Fibroblast of lung (primary cell): ENCODE results near the gene STK4. TPM values are rescaled to one million over a fixed set of nuclear protein-coding genes. Genes with fewer than 3 reads are reported as not detected.

Experiments
- DNase-seq, 2 donors: peaks; one replicate each; pipeline versions ENCODE4 v3.0.0 to v3.0.0-alpha.2; 2010; ENCODE audit warnings: low read depth in 2 of 2
- H2AFZ ChIP-seq: 2 replicates; pipeline ENCODE4 v1.5.1; 2012; ENCODE audit warnings: low read length, control low read depth, inconsistent platforms
- H3K27ac ChIP-seq: 2 replicates; pipeline ENCODE4 v1.5.1; 2011; ENCODE audit warnings: low read length, control low read depth; ENCODE audit not compliant: insufficient read depth
- H3K27me3 ChIP-seq: 2 replicates; pipeline ENCODE4 v1.5.1; 2011; ENCODE audit warnings: mild to moderate bottlenecking, low read length; ENCODE audit not compliant: control insufficient read depth, insufficient read depth
- H3K36me3 ChIP-seq: 2 replicates; pipeline ENCODE4 v1.5.1; 2011; ENCODE audit warnings: low read length; ENCODE audit not compliant: control insufficient read depth, insufficient read depth
- H3K4me1 ChIP-seq: 2 replicates; pipeline ENCODE4 v1.5.1; 2011; ENCODE audit warnings: low read length; ENCODE audit not compliant: control insufficient read depth, insufficient read depth; ENCODE audit errors: extremely low read depth
- H3K4me2 ChIP-seq: 2 replicates; pipeline ENCODE4 v1.5.1; 2011; ENCODE audit warnings: low read length, control low read depth; ENCODE audit not compliant: insufficient read depth; ENCODE audit errors: extremely low read depth
- H3K4me3 ChIP-seq, 4 experiments: fragments of 200-600 bp in 1 of 4; sonication (generic) in 1 of 4; replicated peaks in 1 of 4; 2 replicates each; pipeline ENCODE4 v1.5.1; 2011 to 2016; ENCODE audit warnings: low read length in 4 of 4, low read depth in 3 of 4, mild to moderate bottlenecking in 3 of 4, control low read depth in 2 of 4, inconsistent platforms in 1 of 4, mixed read lengths in 1 of 4; ENCODE audit not compliant: insufficient read depth in 1 of 4; ENCODE audit errors: control extremely low read depth in 1 of 4
- H3K79me2 ChIP-seq: 2 replicates; pipeline ENCODE4 v1.5.1; 2012; ENCODE audit warnings: mild to moderate bottlenecking, low read length, inconsistent platforms; ENCODE audit not compliant: control insufficient read depth, insufficient read depth
- H3K9ac ChIP-seq: 2 replicates; pipeline ENCODE4 v1.5.1; 2011; ENCODE audit warnings: mild to moderate bottlenecking, low read length, control low read depth; ENCODE audit not compliant: insufficient read depth
- H3K9me3 ChIP-seq: 2 replicates; pipeline ENCODE4 v1.5.1; 2012; ENCODE audit warnings: low read depth, low read length; ENCODE audit not compliant: control insufficient read depth, insufficient read depth
- H4K20me1 ChIP-seq: 2 replicates; pipeline ENCODE4 v1.5.1; 2011; ENCODE audit warnings: low read length; ENCODE audit not compliant: control insufficient read depth, insufficient read depth; ENCODE audit errors: extremely low read depth
- EZH2 ChIP-seq: IDR thresholded peaks from 2 replicates; pipeline ENCODE4 v1.5.1; 2012; ENCODE audit warnings: low read length, control low read depth, mild to moderate bottlenecking; ENCODE audit errors: missing control alignments
- polyA plus RNA-seq, 2 donors: library from polyadenylated mRNA; depleted of rRNA in 1 of 2; stranded (reverse) in 1 of 2; unstranded in 1 of 2; fragments of >200 nt; gene quantifications; 2 replicates each; pipeline ENCODE4 v1.2.1, GENCODE V29; 2011 to 2012; ENCODE audit warnings: missing spikeins in 1 of 2
- total RNA-seq: library from RNA; depleted of rRNA; stranded (reverse); fragments of >200 nt; gene quantifications from 2 replicates; pipeline ENCODE4 v1.2.1, GENCODE V29; 2014
- TF ChIP-seq, protein P1 (sequence below), 2 donors: IDR thresholded peaks in 1 of 2; conservative IDR thresholded peaks in 1 of 2; 1 replicate in 1 of 2; 2 replicates in 1 of 2; pipeline ENCODE4 v1.5.1; 2011 to 2012; ENCODE audit warnings: low read length in 2 of 2, control low read depth in 1 of 2, inconsistent platforms in 1 of 2, low read depth in 1 of 2, mild to moderate bottlenecking in 1 of 2

Gene STK4
- total and polyA plus RNA-seq, 2 donors (not counting 1 experiment from before 2014, with no cell fraction given): 19.0 to 31.7 TPM

DNA sequence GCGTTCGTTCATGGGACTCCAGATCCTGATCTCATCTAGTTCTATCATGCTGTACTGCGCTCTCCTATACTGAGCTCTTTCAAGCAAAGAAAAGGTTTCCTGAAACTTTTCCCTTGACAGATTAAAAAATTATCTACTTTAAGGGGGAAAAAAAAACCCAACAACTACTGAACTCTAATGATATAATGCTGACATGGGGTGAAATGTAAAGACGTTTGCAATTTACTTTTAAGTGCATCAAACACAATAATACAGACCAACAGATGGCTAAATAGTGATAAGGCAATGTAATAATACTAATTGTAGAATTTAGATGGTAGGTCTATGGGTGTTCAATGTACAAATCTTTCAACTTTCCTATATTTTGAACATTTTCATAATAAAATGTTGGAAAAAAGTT lies 22.5 kb upstream of the STK4 start:
- Histone ChIP-seq H3K4me3 (no peak overlapping the region), H3K4me1 (no peaks in the 10 kb centered on the region), H4K20me1 (no peaks in the 10 kb centered on the region), H3K27ac (no peak overlapping the region), H3K27me3 (no peaks in the 10 kb centered on the region), H3K36me3 (peaks cover 20% of the 10 kb centered on the region), H3K9ac (no peak overlapping the region), H3K9me3 (no peaks in the 10 kb centered on the region), H3K79me2 (no peaks in the 10 kb centered on the region), H2AFZ (no peak overlapping the region), H3K4me2 (no peak overlapping the region)
- no peak for TF ChIP-seq EZH2
- TF ChIP-seq, protein P1, sequence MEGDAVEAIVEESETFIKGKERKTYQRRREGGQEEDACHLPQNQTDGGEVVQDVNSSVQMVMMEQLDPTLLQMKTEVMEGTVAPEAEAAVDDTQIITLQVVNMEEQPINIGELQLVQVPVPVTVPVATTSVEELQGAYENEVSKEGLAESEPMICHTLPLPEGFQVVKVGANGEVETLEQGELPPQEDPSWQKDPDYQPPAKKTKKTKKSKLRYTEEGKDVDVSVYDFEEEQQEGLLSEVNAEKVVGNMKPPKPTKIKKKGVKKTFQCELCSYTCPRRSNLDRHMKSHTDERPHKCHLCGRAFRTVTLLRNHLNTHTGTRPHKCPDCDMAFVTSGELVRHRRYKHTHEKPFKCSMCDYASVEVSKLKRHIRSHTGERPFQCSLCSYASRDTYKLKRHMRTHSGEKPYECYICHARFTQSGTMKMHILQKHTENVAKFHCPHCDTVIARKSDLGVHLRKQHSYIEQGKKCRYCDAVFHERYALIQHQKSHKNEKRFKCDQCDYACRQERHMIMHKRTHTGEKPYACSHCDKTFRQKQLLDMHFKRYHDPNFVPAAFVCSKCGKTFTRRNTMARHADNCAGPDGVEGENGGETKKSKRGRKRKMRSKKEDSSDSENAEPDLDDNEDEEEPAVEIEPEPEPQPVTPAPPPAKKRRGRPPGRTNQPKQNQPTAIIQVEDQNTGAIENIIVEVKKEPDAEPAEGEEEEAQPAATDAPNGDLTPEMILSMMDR (conservative IDR thresholded peaks at IDR 0.05 in 1 of 2, IDR thresholded peaks at IDR 0.05 in 1 of 2; ENCODE audit: low read depth in 1 of 2, low read length in 2 of 2): no peak
- no peak for DNase-seq

DNA sequence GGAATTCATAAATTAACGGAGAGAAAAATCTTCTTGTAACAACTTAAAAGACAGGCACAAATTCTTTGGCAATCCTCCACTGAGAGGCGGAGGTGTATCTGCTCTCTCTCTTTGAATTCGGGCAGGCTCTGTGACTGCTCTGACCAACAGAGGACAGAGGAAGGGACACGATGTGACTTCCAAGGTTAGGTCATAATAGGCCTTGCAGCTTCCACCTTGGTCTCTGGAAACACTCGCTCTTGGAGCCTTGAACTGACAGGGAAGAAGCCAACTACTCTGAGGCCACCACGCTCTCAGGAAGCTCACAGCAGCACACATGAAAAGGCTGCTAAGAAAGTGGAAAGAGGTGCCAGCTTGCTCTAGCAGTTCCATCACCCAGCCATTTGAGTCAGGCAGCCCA lies 21.1 kb upstream of the STK4 start:
- Histone ChIP-seq H4K20me1 (no peaks in the 10 kb centered on the region), H3K4me3 (no peak overlapping the region), H2AFZ (no peak overlapping the region), H3K4me2 (no peak overlapping the region), H3K27me3 (no peaks in the 10 kb centered on the region), H3K9ac (no peak overlapping the region), H3K27ac (no peak overlapping the region), H3K36me3 (peaks cover 23% of the 10 kb centered on the region), H3K9me3 (no peaks in the 10 kb centered on the region), H3K79me2 (no peaks in the 10 kb centered on the region), H3K4me1 (no peaks in the 10 kb centered on the region)
- TF ChIP-seq EZH2: no peak
- TF ChIP-seq, protein P1 (conservative IDR thresholded peaks at IDR 0.05 in 1 of 2, IDR thresholded peaks at IDR 0.05 in 1 of 2; ENCODE audit: low read depth in 1 of 2, low read length in 2 of 2): no peak
- DNase-seq: no peak

DNA sequence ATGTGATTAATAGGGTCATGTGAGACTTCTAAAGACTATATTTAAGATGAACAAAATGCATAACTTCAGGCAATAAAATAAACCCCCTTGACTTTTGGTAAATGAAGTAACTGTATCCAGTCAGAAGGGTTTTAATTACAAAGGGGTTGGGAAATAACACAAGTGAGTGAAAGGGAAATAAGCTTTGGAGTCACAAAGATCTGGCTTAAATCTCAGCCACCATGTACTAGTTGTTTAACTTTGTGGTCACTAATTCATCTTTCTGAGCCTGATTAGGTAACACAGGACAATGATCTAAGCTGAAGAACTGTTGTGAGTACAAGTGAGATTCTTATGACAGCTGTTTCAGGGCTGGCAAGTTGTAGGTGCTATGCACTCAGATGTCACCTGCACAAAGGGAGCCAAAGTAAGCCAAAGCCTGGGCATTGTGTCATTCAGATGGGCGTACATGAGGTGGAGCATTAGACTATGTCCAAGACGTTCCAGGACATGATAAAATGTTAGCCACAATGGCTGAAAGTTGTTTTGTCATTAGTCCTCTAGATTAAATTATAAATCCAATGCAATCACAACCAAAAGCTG lies 19.9 kb upstream of the STK4 start:
- H3K27me3 ChIP-seq: no peaks in the 10 kb centered on the region
- no peak overlapping the region for H3K4me2 ChIP-seq
- no peak overlapping the region for H3K9ac ChIP-seq
- no peaks in the 10 kb centered on the region for H4K20me1 ChIP-seq
- peak in 1 of 2 donors; percentile 59 for DNase-seq
- H3K36me3 ChIP-seq: peaks cover 25% of the 10 kb centered on the region
- no peaks in the 10 kb centered on the region for H3K4me1 ChIP-seq
- H3K4me3 ChIP-seq: no peak overlapping the region
- H3K9me3 ChIP-seq: no peaks in the 10 kb centered on the region
- no peak for TF ChIP-seq EZH2
- TF ChIP-seq, protein P1 (conservative IDR thresholded peaks at IDR 0.05 in 1 of 2, IDR thresholded peaks at IDR 0.05 in 1 of 2; ENCODE audit: low read depth in 1 of 2, low read length in 2 of 2): no peak
- no peak overlapping the region for H3K27ac ChIP-seq
- H3K79me2 ChIP-seq: no peaks in the 10 kb centered on the region
- no peak overlapping the region for H2AFZ ChIP-seq
